ENCODE measurements around the gene NTM. TPM values are rescaled to one million over a fixed set of nuclear protein-coding genes. Genes with fewer than 3 reads are reported as not detected.

NTM gene
- total and polyA plus RNA-seq, 10 donors: 0.13 to 1.6 (median 0.67) TPM

- TF ChIP-seq, protein P1, sequence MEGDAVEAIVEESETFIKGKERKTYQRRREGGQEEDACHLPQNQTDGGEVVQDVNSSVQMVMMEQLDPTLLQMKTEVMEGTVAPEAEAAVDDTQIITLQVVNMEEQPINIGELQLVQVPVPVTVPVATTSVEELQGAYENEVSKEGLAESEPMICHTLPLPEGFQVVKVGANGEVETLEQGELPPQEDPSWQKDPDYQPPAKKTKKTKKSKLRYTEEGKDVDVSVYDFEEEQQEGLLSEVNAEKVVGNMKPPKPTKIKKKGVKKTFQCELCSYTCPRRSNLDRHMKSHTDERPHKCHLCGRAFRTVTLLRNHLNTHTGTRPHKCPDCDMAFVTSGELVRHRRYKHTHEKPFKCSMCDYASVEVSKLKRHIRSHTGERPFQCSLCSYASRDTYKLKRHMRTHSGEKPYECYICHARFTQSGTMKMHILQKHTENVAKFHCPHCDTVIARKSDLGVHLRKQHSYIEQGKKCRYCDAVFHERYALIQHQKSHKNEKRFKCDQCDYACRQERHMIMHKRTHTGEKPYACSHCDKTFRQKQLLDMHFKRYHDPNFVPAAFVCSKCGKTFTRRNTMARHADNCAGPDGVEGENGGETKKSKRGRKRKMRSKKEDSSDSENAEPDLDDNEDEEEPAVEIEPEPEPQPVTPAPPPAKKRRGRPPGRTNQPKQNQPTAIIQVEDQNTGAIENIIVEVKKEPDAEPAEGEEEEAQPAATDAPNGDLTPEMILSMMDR (IDR thresholded peaks at IDR 0.05 in 8 of 11, conservative IDR thresholded peaks at IDR 0.05 in 3 of 11): no peak
- TF ChIP-seq POLR2AphosphoS5 (IDR thresholded peaks at IDR 0.05): no peak
- TF ChIP-seq POLR2A (IDR thresholded peaks at IDR 0.05): no peak
- Histone ChIP-seq H3K27ac (no peak overlapping the region), H3K9me3 (peaks cover 0 to 5% (median 0%) of the 10 kb centered on the region in 8 donors), H3K27me3 (replicated peaks in 1 of 7) (no peaks in the 10 kb centered on the region), H3K4me1 (no peaks in the 10 kb centered on the region), H3K36me3 (no peaks in the 10 kb centered on the region), H3K4me3 (no peak overlapping the region)
- DNase-seq: no peak
- intact Hi-C loops (cut with DNase I; ENCODE audit: low total_unique reads): no loop called here
- 83 to 91% (median 86%) methylated on average over 11 of the region's 11 CpGs for WGBS, 5 donors
Measured at GRCh38 chr11:132228746-132229325, 858.4 kb downstream of the NTM start.

DNA sequence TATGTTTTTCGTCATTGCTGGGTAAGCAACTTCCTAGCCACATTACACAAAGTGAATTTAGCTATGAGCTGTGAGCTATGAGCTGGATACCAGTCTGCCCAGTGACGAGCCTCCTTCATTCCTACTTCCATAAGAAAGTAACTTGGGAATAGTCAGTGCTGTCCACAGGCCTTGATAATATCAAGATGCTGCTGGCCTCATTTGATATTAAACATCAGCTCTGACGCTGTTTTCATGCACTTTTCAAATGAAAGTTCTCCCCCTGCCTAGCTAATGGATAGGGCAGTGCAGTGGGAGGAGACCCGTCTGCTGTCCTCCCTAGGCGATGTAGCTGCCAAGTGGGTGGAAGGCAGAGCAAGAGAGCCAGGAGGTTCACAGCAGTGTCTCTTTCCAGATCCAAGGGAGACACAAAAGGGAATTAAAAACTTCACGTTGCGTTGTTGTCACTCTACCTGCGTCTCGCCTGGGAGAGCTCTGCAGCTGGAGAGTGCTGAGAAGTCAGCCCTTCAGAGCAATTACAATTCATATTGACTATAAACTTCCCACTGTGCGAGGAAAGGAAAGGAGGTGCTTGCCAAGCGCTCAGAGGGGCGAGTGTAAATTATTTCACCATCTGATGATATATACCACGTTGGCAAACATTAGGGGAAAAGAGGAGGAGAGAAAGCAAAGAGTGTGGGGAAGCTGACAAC is 861.4 kb downstream of the NTM start:
- no peak overlapping the region for H3K4me3 ChIP-seq
- no peak for TF ChIP-seq POLR2A (IDR thresholded peaks at IDR 0.05)
- TF ChIP-seq POLR2AphosphoS5 (IDR thresholded peaks at IDR 0.05): no peak
- TF ChIP-seq, protein P1 (IDR thresholded peaks at IDR 0.05 in 8 of 11, conservative IDR thresholded peaks at IDR 0.05 in 3 of 11): no peak
- no peak overlapping the region for H3K27ac ChIP-seq
- no peaks in the 10 kb centered on the region for H3K36me3 ChIP-seq
- no peak for DNase-seq
- H3K27me3 ChIP-seq (replicated peaks in 1 of 7): no peaks in the 10 kb centered on the region
- no peaks in the 10 kb centered on the region for H3K4me1 ChIP-seq
- WGBS, 5 donors: 54 to 67% (median 62%) methylated on average over 13 of the region's 13 CpGs
- H3K9me3 ChIP-seq: peaks cover 0 to 4% (median 0%) of the 10 kb centered on the region in 8 donors
- intact Hi-C loops (cut with DNase I; ENCODE audit: low total_unique reads): no loop called here

DNA sequence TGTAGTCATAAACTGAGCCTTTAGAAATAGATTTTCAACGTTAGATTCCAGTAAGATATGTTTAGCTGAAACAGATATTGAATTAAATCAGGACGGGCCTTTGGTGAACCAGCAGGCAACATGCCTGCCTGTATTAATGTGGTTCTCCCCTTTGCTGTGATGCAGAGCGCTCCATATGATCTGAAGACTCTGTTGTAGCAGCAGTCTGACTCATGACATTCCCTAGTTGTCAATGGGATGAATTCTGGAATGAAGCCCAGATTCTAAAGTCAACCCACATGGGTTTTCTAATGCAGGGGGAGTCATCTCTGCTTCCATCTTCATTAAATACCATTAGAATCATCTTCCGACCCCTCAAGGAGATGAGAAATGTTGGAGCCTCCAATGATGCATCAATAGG is 864.5 kb downstream of the NTM start:
- Histone ChIP-seq H3K9me3 (no peaks in the 10 kb centered on the region), H3K36me3 (no peaks in the 10 kb centered on the region), H3K27ac (no peak overlapping the region), H3K4me1 (no peaks in the 10 kb centered on the region), H3K27me3 (replicated peaks in 1 of 7) (no peaks in the 10 kb centered on the region), H3K4me3 (no peak overlapping the region)
- intact Hi-C loops (cut with DNase I; ENCODE audit: low total_unique reads): no loop called here
- DNase-seq: no peak
- 75 to 85% (median 77%) methylated on average over 4 of the region's 4 CpGs for WGBS, 5 donors
- TF ChIP-seq POLR2A (IDR thresholded peaks at IDR 0.05) (no peak), POLR2AphosphoS5 (IDR thresholded peaks at IDR 0.05) (no peak)
- TF ChIP-seq, protein P1 (IDR thresholded peaks at IDR 0.05 in 8 of 11, conservative IDR thresholded peaks at IDR 0.05 in 3 of 11): no peak

GRCh38 chr11:132237781-132238180 is 867.4 kb downstream of the NTM start:
- Histone ChIP-seq H3K27ac (no peak overlapping the region), H3K9me3 (no peaks in the 10 kb centered on the region), H3K27me3 (replicated peaks in 1 of 7) (no peaks in the 10 kb centered on the region), H3K36me3 (no peaks in the 10 kb centered on the region), H3K4me3 (no peak overlapping the region), H3K4me1 (no peaks in the 10 kb centered on the region)
- TF ChIP-seq POLR2AphosphoS5 (IDR thresholded peaks at IDR 0.05): no peak
- intact Hi-C loops (cut with DNase I; ENCODE audit: low total_unique reads): no loop called here
- 87 to 93% (median 89%) methylated on average over 9 of the region's 9 CpGs for WGBS, 5 donors
- no peak for DNase-seq

Measured in spleen (tissue), 11 donors.